ENCODE measurements around the gene ABHD17B. TPM values are rescaled to one million over a fixed set of nuclear protein-coding genes. Genes with fewer than 3 reads are reported as not detected.

ABHD17B gene
- total RNA-seq, 6 experiments from 2014 or later: 8.4 to 13.1 (median 10.3) TPM

DNA sequence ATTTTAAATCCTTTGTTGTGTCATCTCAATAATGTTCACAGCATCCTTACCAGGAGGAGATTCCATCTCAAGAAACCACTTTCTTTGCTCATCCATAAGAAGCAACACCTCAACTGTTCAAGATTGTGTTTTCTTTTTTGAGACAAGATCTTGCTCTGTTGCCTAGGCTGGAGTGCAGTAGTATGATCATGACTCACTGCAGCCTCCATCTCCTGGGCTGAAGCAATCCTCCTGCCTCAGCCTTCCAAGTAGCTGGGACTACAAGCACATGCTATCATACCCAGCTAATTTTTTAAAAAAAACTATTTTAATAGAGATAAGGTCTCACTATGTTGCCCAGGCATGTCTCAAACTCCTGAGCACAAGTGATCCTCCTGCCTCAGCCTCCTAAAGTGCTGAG lies 60.0 kb downstream of the ABHD17B start:
- H3K4me3 ChIP-seq: no peak overlapping the region
- DNase-seq: no peak
- ATAC-seq: no peak
- no peaks in the 10 kb centered on the region for H3K4me1 ChIP-seq
- no peaks in the 10 kb centered on the region for H3K27me3 ChIP-seq
- no peak for TF ChIP-seq POLR2A (IDR thresholded peaks at IDR 0.05)
- TF ChIP-seq, protein P1, sequence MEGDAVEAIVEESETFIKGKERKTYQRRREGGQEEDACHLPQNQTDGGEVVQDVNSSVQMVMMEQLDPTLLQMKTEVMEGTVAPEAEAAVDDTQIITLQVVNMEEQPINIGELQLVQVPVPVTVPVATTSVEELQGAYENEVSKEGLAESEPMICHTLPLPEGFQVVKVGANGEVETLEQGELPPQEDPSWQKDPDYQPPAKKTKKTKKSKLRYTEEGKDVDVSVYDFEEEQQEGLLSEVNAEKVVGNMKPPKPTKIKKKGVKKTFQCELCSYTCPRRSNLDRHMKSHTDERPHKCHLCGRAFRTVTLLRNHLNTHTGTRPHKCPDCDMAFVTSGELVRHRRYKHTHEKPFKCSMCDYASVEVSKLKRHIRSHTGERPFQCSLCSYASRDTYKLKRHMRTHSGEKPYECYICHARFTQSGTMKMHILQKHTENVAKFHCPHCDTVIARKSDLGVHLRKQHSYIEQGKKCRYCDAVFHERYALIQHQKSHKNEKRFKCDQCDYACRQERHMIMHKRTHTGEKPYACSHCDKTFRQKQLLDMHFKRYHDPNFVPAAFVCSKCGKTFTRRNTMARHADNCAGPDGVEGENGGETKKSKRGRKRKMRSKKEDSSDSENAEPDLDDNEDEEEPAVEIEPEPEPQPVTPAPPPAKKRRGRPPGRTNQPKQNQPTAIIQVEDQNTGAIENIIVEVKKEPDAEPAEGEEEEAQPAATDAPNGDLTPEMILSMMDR (IDR thresholded peaks at IDR 0.05): no peak
- no peak overlapping the region for H3K27ac ChIP-seq
- intact Hi-C loops (cut with DNase I): no loop called here
- H3K36me3 ChIP-seq: no peaks in the 10 kb centered on the region
- H3K9me3 ChIP-seq: no peaks in the 10 kb centered on the region

DNA sequence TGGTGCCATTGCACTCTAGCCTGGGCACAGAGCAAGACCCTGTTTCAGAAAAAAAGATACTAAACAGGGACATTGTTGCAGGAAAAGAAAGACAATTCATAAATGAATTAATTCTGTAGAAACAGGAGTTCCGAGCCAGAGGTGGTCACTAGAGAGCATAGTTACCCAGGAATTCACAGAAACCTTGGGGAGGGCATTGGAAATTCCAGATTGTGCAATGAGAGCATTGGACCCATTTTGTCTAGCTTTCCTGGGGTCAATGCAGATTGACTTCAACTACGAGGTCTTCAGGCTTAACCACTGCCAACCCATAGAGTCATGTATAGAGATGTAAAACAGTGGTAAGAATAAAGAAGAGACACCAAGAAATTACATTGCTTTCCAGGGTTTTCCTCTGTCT lies 63.1 kb downstream of the ABHD17B start:
- intact Hi-C loops (cut with DNase I): no loop called here
- no peaks in the 10 kb centered on the region for H3K9me3 ChIP-seq
- no peaks in the 10 kb centered on the region for H3K4me1 ChIP-seq
- DNase-seq (no peak), ATAC-seq (peak in 2 of 4 donors; percentile 28 to 39)
- no peaks in the 10 kb centered on the region for H3K36me3 ChIP-seq
- no peak overlapping the region for H3K27ac ChIP-seq
- no peaks in the 10 kb centered on the region for H3K27me3 ChIP-seq
- 35% methylated on average over 2 of the region's 2 CpGs for WGBS (ENCODE audit: insufficient coverage, low coverage, low lambda C conversion rate, missing lambda C conversion rate)
- H3K4me3 ChIP-seq: no peak overlapping the region
- no peak for TF ChIP-seq POLR2A (IDR thresholded peaks at IDR 0.05)
- TF ChIP-seq, protein P1 (IDR thresholded peaks at IDR 0.05): no peak

DNA sequence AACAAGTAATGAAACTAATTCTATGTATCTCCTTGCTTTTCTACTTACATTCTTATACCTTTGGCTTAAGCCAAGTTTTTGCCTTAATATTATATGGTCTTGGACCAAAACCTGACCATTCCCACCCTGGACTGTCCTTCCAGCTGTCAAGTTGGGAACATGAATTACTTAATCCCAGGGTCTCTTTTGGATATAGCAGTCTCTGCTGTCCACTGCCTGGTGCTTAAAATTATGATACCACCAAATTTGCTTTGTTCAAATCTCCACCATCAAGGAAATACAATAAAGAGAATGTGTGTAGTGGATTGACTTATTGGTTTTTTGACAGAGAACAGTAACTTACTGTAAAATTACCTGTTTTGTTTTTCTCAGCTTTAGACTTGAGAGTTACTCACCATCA lies 66.2 kb downstream of the ABHD17B start:
- no peak for TF ChIP-seq POLR2A (IDR thresholded peaks at IDR 0.05)
- TF ChIP-seq, protein P1 (IDR thresholded peaks at IDR 0.05): no peak
- Histone ChIP-seq H3K4me1 (no peaks in the 10 kb centered on the region), H3K27me3 (no peaks in the 10 kb centered on the region), H3K27ac (no peak overlapping the region), H3K4me3 (no peak overlapping the region), H3K36me3 (no peaks in the 10 kb centered on the region), H3K9me3 (no peaks in the 10 kb centered on the region)
- DNase-seq (no peak), ATAC-seq (no peak)
- intact Hi-C loops (cut with DNase I): no loop called here

DNA sequence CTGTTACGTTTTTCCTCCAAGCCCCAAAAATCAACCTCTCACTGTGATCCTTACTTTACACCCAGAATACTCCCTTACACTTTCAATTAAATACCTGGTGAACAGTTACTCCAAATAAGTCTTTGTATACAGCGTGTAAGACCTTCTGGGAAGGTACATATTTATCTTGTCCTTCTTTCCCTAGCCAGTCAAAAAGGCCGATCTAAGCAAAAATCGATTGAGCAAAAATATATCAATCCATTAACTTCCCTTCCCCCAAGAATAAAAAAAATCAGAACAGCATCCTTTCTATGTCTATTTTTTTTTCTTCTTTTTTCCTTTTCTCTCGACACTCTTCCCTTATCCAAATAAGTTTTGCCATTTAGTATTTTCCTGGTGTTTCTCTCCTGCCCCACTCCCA lies 71.3 kb downstream of the ABHD17B start:
- TF ChIP-seq, protein P1 (IDR thresholded peaks at IDR 0.05): no peak
- TF ChIP-seq POLR2A (IDR thresholded peaks at IDR 0.05): no peak
- H3K27ac ChIP-seq: no peak overlapping the region
- no peaks in the 10 kb centered on the region for H3K27me3 ChIP-seq
- intact Hi-C loops (cut with DNase I): no loop called here
- H3K36me3 ChIP-seq: no peaks in the 10 kb centered on the region
- no peak for ATAC-seq
- WGBS (ENCODE audit: insufficient coverage, low coverage, low lambda C conversion rate, missing lambda C conversion rate): 76% methylated on average over 5 of the region's 5 CpGs
- H3K9me3 ChIP-seq: no peaks in the 10 kb centered on the region
- no peak overlapping the region for H3K4me3 ChIP-seq
- no peaks in the 10 kb centered on the region for H3K4me1 ChIP-seq
- DNase-seq: no peak

DNA sequence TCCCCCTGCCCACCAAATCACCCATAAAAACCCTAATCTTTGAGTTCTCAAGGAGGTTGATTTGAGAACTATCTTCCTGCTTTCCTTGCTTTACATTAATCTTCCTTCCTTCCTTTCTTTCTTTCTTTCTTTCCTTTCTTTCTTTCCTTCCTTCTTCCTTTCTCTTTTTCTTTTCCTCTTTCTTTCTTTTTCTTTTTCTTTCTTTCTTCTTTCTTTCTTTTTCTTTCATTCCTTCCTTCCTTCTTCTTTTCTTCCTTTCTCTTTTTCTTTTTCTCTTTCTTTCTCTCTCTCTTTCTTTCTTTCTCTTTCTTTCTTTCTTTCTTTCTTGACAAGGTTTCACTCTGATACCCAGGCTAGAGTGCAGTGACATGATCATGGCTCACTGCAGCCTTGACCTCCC lies 75.4 kb downstream of the ABHD17B start:
- no peak overlapping the region for H3K27ac ChIP-seq
- intact Hi-C loops (cut with DNase I): no loop called here
- no peaks in the 10 kb centered on the region for H3K27me3 ChIP-seq
- ATAC-seq: no peak
- no peaks in the 10 kb centered on the region for H3K4me1 ChIP-seq
- H3K36me3 ChIP-seq: no peaks in the 10 kb centered on the region
- TF ChIP-seq, protein P1 (IDR thresholded peaks at IDR 0.05): no peak
- no peak for TF ChIP-seq POLR2A (IDR thresholded peaks at IDR 0.05)
- no peak for DNase-seq
- no peak overlapping the region for H3K4me3 ChIP-seq
- H3K9me3 ChIP-seq: no peaks in the 10 kb centered on the region

Data from right lobe of liver (tissue), 6 donors.